ENCODE measurements around the gene CDH4.
A peak's percentile ranks its signal among the peaks of the same experiment; 100 is the strongest.

The CDH4 gene

GRCh38 chr20:61285691-61286090 is 33.6 kb downstream of the CDH4 start:
- TF ChIP-seq TAF1 (IDR thresholded peaks at IDR 0.05; ENCODE audit: borderline replicate concordance, insufficient read depth, low read length) = no peak
- TF ChIP-seq POLR2AphosphoS5 (IDR thresholded peaks at IDR 0.05; ENCODE audit: low read depth, low read length) = peak; percentile 46; the same call in 1 of the 2 replicates

DNA sequence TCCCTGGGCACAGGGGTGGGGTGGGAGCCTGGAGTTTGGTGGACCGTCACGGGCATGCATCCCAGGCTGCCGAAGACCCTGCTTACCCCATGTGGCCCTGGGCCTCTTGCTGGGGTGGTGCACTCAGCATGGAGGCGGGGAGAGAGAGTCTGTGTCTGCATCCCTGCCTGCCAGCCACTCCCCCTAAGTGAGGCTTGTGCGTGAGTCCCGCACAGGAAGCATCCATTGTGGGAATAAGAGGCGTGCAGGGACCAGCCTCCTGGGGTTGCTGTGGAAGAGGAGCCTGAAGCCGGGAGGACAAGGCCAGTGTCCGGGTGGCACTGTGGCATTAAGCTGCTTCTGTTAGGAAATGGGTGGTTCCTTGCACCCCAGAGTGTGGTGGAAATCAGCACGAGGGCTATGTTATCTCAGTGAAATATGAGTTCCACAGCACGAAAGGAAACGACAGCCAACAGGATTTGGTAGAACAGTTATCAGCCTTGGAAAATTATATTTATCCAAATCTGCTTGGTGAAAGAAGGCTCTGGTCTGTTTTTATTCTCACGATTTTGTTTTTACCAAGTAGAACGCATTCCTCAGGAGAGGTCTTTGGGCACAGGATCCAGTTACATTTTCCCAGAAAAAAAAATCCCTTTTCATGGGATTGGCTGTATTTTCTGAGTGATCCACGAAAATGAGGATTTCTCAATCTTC is 35.7 kb downstream of the CDH4 start:
- no peak for TF ChIP-seq FOXP2 (optimal IDR thresholded peaks at IDR 0.05; ENCODE audit: borderline replicate concordance, extremely low read depth, extremely low read length, insufficient read depth)
- no peak for TF ChIP-seq REST (IDR thresholded peaks at IDR 0.05; ENCODE audit: insufficient read depth in 1 of 2, low read depth in 2 of 2, low read length in 2 of 2)
- no peak; the same call in 1 of the 2 replicates for TF ChIP-seq POLR2AphosphoS5 (IDR thresholded peaks at IDR 0.05; ENCODE audit: low read depth, low read length)
- no peak for TF ChIP-seq SIN3A (IDR thresholded peaks at IDR 0.05; ENCODE audit: borderline replicate concordance, insufficient read depth, low read length)

DNA sequence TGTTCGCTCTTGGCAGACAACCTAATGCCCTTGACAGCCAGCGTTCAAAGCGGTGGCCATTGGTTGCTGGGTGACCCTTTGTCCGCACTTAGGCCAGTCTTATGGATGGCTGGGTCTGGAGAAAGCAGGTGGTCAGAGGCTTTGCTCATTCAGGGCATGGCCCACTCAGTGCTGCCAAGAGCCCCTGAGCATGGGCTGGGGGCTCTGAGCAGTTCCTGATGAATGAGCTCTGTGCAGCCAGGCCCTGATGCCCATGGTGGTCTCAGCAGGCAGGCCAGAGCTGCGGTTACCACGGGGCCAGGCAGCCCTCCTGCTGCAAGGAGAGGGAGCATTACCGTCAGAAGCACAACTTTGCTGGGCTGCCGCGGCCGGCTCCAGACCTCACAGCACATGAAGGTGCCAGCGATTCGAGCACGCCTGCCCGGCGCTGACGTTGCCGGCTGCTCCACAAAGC is 36.3 kb downstream of the CDH4 start:
- TF ChIP-seq SIN3A (IDR thresholded peaks at IDR 0.05; ENCODE audit: borderline replicate concordance, insufficient read depth, low read length) (no peak), REST (IDR thresholded peaks at IDR 0.05; ENCODE audit: insufficient read depth in 1 of 2, low read depth in 2 of 2, low read length in 2 of 2) (no peak), TAF1 (IDR thresholded peaks at IDR 0.05; ENCODE audit: borderline replicate concordance, insufficient read depth, low read length) (no peak), POLR2AphosphoS5 (IDR thresholded peaks at IDR 0.05; ENCODE audit: low read depth, low read length) (peak; percentile 54; the same call in 1 of the 2 replicates)

GRCh38 chr20:61289166-61289565 is 37.1 kb downstream of the CDH4 start:
- TF ChIP-seq SIN3A (IDR thresholded peaks at IDR 0.05; ENCODE audit: borderline replicate concordance, insufficient read depth, low read length) = no peak
- TF ChIP-seq REST (IDR thresholded peaks at IDR 0.05; ENCODE audit: insufficient read depth in 1 of 2, low read depth in 2 of 2, low read length in 2 of 2) = no peak
- TF ChIP-seq POLR2AphosphoS5 (IDR thresholded peaks at IDR 0.05; ENCODE audit: low read depth, low read length) = no peak
- no peak for TF ChIP-seq FOXP2 (optimal IDR thresholded peaks at IDR 0.05; ENCODE audit: borderline replicate concordance, extremely low read depth, extremely low read length, insufficient read depth)
- TF ChIP-seq TAF1 (IDR thresholded peaks at IDR 0.05; ENCODE audit: borderline replicate concordance, insufficient read depth, low read length) = no peak

GRCh38 chr20:61290721-61291120 is 38.7 kb downstream of the CDH4 start:
- TF ChIP-seq POLR2AphosphoS5 (IDR thresholded peaks at IDR 0.05; ENCODE audit: low read depth, low read length) = peak; percentile 77; the same call in 1 of the 2 replicates
- no peak for TF ChIP-seq TAF1 (IDR thresholded peaks at IDR 0.05; ENCODE audit: borderline replicate concordance, insufficient read depth, low read length)
- TF ChIP-seq REST (IDR thresholded peaks at IDR 0.05; ENCODE audit: insufficient read depth in 1 of 2, low read depth in 2 of 2, low read length in 2 of 2) = no peak

Data from PFSK-1 (cell line).